OCI-LY1 (cell line): ENCODE measurements around the gene PI4KA.

Experiments
- H2AFZ ChIP-seq: fragments of 200-600 bp; sonication (generic), shearing (Covaris generic); 2 replicates; pipeline ENCODE4 v1.6.0; 2014; ENCODE audit warnings: antibody characterized with exemption, mild to moderate bottlenecking, low read length
- H3F3A ChIP-seq: fragments of 200-600 bp; sonication (generic), shearing (Covaris generic); 2 replicates; pipeline ENCODE4 v1.6.0; 2014; ENCODE audit warnings: mild to moderate bottlenecking, antibody characterized with exemption, low read length, moderate library complexity; ENCODE audit not compliant: insufficient read depth
- H3K27ac ChIP-seq: fragments of 200-600 bp; sonication (generic); 2 replicates; pipeline ENCODE4 v1.5.1; 2014; ENCODE audit warnings: low read length, mixed run types, mild to moderate bottlenecking, low read depth; ENCODE audit not compliant: poor library complexity, severe bottlenecking
- H3K27me3 ChIP-seq: fragments of 200-600 bp; sonication (generic); 2 replicates; pipeline ENCODE4 v1.6.0; 2014; ENCODE audit warnings: antibody characterized with exemption, mild to moderate bottlenecking, low read length, moderate library complexity; ENCODE audit not compliant: insufficient read depth
- H3K36me3 ChIP-seq: fragments of 200-600 bp; sonication (generic); 2 replicates; pipeline ENCODE4 v1.6.1; 2014; ENCODE audit warnings: mild to moderate bottlenecking, antibody characterized with exemption, low read length, moderate library complexity, mixed read lengths; ENCODE audit not compliant: insufficient read depth
- H3K4me1 ChIP-seq: fragments of 200-600 bp; sonication (generic); 2 replicates; pipeline ENCODE4 v1.5.1; 2014; ENCODE audit warnings: mild to moderate bottlenecking, low read length, moderate library complexity; ENCODE audit not compliant: insufficient read depth, severe bottlenecking
- H3K4me2 ChIP-seq: fragments of 200-600 bp; sonication (generic), shearing (Covaris generic); 2 replicates; pipeline ENCODE4 v1.6.1; 2014; ENCODE audit warnings: low read length
- H3K4me3 ChIP-seq: fragments of 200-600 bp; sonication (generic); 2 replicates; pipeline ENCODE4 v1.5.1; 2014; ENCODE audit warnings: low read length, low read depth, mild to moderate bottlenecking, mixed read lengths; ENCODE audit not compliant: poor library complexity, severe bottlenecking
- H3K79me2 ChIP-seq: fragments of 200-600 bp; shearing (Covaris generic); 2 replicates; pipeline ENCODE4 v1.6.1; 2016; ENCODE audit warnings: mixed run types, low read length, mixed read lengths; ENCODE audit not compliant: insufficient read depth
- H3K9ac ChIP-seq: fragments of 200-600 bp; sonication (generic), shearing (Covaris generic); 2 replicates; pipeline ENCODE4 v1.6.1; 2014; ENCODE audit warnings: mild to moderate bottlenecking, low read length, mixed read lengths
- H3K9me2 ChIP-seq: fragments of 200-600 bp; sonication (generic), shearing (Covaris generic); 2 replicates; pipeline ENCODE4 v1.6.1; 2014; ENCODE audit warnings: low read depth, mild to moderate bottlenecking, low read length, mixed read lengths
- H3K9me3 ChIP-seq: fragments of 200-600 bp; shearing (Covaris generic); 2 replicates; pipeline ENCODE4 v1.6.1; 2014; ENCODE audit warnings: low read length, mixed read lengths
- H4K20me1 ChIP-seq: fragments of 200-600 bp; sonication (generic), shearing (Covaris generic); 2 replicates; pipeline ENCODE4 v1.6.0; 2016; ENCODE audit warnings: mild to moderate bottlenecking, low read length; ENCODE audit not compliant: insufficient read depth
- EZH2 ChIP-seq: fragments of 200-600 bp; sonication (generic), shearing (Covaris generic); IDR thresholded peaks from 2 replicates; pipeline ENCODE4 v1.8.0; 2017; ENCODE audit warnings: borderline replicate concordance, mixed run types, mild to moderate bottlenecking, antibody characterized with exemption, low read length, moderate library complexity, mixed read lengths
- TF ChIP-seq, protein P1 (sequence below): fragments of 200-600 bp; sonication (generic), shearing (Covaris generic); IDR thresholded peaks from 2 replicates; pipeline ENCODE4 v1.5.1; 2017; ENCODE audit warnings: mild to moderate bottlenecking, antibody characterized with exemption, low read length, moderate library complexity, mixed read lengths

PI4KA gene

DNA sequence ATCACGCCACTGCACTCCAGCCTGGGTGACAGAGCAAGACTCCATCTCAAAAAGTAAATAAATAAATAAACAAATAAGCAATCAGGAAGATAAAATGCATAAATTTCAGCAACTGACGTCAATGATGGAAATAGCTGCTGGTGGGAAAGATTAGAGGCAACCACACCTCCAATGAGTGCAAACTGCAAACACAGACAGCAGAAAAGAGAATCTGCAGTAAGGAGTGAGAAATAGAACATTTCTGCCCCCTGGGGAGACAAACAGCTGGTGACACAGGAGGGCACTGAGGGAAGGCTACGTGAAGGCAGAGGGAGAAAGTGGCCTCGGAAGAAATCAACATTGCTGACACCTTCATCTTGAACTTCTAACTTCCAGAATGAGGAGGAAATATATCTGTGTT, 6.5 kb downstream of the PI4KA start:
- Histone ChIP-seq H3F3A (no peaks in the 10 kb centered on the region), H3K79me2 (peaks cover 82% of the 10 kb centered on the region), H3K27me3 (no peaks in the 10 kb centered on the region), H3K36me3 (no peaks in the 10 kb centered on the region), H3K4me1 (peaks cover 20% of the 10 kb centered on the region), H3K4me2 (no peak overlapping the region), H4K20me1 (no peaks in the 10 kb centered on the region), H3K9ac (no peak overlapping the region), H3K9me2 (no peaks in the 10 kb centered on the region), H3K4me3 (no peak overlapping the region), H3K9me3 (no peaks in the 10 kb centered on the region), H3K27ac (no peak overlapping the region), H2AFZ (no peak overlapping the region)
- TF ChIP-seq, protein P1, sequence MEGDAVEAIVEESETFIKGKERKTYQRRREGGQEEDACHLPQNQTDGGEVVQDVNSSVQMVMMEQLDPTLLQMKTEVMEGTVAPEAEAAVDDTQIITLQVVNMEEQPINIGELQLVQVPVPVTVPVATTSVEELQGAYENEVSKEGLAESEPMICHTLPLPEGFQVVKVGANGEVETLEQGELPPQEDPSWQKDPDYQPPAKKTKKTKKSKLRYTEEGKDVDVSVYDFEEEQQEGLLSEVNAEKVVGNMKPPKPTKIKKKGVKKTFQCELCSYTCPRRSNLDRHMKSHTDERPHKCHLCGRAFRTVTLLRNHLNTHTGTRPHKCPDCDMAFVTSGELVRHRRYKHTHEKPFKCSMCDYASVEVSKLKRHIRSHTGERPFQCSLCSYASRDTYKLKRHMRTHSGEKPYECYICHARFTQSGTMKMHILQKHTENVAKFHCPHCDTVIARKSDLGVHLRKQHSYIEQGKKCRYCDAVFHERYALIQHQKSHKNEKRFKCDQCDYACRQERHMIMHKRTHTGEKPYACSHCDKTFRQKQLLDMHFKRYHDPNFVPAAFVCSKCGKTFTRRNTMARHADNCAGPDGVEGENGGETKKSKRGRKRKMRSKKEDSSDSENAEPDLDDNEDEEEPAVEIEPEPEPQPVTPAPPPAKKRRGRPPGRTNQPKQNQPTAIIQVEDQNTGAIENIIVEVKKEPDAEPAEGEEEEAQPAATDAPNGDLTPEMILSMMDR = no peak
- TF ChIP-seq EZH2 = no peak

DNA sequence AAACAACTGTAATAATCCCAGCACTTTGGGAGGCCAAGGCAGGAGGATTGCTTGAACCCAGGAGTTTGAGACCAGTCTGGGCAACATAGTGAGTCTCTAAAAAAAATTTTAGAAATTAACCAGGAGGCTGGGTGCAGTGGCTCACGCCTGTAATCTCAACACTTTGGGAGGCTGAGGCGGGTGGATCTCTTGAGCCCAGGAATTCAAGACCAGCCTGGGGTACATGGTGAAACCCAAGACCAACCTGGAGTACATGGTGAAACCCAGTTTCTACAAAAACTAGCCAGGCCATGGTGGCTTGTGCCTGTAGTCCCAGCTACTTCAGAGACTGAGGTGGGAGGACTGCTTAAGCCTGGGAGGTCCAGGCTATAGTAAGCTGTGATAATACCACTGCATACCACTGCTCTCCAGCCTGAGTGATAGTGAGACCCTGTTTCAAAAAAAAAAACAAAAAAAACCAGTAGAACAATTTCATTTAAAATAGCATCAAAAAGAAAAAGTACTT, 11.2 kb downstream of the PI4KA start:
- Histone ChIP-seq H3K79me2 (peaks cover 69% of the 10 kb centered on the region), H4K20me1 (no peaks in the 10 kb centered on the region), H3K9me2 (no peaks in the 10 kb centered on the region), H3F3A (no peaks in the 10 kb centered on the region), H2AFZ (no peak overlapping the region), H3K4me2 (no peak overlapping the region), H3K9me3 (no peaks in the 10 kb centered on the region), H3K27me3 (no peaks in the 10 kb centered on the region), H3K4me3 (no peak overlapping the region), H3K27ac (no peak overlapping the region), H3K36me3 (no peaks in the 10 kb centered on the region), H3K9ac (no peak overlapping the region), H3K4me1 (peaks cover 10% of the 10 kb centered on the region)
- TF ChIP-seq, protein P1 = no peak
- TF ChIP-seq EZH2 = no peak

DNA sequence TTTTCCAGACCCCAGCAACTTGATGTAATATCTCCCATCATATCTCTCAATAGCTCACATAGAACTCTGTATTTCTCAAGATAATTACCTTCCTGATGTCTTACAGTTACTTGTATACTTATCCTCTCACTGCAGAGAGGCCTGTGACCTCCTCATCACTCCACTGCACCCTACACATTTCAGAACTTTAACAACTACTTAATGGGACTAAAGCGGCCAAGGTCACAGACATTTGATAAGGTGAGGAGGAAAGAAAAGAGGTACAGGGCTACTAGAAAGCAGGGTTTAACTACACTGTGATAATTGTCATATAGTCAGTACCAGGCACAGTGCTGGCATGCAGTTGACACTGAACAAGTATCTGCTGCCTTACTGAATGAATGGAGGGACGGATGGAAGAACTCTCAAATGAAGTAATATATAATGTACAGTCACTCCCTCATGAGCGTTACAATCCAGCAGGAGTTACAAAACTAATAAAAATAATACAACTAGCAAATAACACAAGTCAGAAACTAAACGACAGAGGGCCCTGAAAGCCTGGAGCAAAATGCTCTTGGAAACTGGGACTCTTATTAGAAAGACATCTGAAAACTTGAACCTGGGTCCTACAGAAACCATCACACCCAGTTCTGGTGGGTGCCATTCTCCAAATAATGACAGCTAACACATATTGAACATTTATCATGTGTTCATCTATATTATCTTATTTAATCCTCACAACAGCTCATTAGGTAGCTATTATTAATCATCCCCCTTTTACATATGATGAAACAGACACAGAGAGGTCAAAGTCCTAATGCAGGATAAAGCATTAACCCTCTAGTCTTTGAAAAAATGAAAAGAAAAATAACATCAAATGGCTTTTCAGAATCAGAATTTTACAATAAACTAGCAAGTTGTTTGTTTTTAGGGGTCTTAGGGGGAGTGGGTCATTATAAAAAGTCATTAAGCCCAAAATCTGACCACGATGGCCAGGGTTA, 14.3 kb downstream of the PI4KA start:
- Histone ChIP-seq H3K27me3 (no peaks in the 10 kb centered on the region), H3K4me1 (peaks cover 7% of the 10 kb centered on the region), H3K27ac (no peak overlapping the region), H3K9me2 (no peaks in the 10 kb centered on the region), H3K36me3 (no peaks in the 10 kb centered on the region), H3F3A (no peaks in the 10 kb centered on the region), H3K4me2 (no peak overlapping the region), H3K4me3 (no peak overlapping the region), H3K79me2 (peaks cover 72% of the 10 kb centered on the region), H3K9ac (no peak overlapping the region), H3K9me3 (no peaks in the 10 kb centered on the region), H2AFZ (no peak overlapping the region), H4K20me1 (no peaks in the 10 kb centered on the region)
- no peak for TF ChIP-seq EZH2
- TF ChIP-seq, protein P1 = no peak
